ENCODE data around the gene AREG.

The AREG gene

DNA sequence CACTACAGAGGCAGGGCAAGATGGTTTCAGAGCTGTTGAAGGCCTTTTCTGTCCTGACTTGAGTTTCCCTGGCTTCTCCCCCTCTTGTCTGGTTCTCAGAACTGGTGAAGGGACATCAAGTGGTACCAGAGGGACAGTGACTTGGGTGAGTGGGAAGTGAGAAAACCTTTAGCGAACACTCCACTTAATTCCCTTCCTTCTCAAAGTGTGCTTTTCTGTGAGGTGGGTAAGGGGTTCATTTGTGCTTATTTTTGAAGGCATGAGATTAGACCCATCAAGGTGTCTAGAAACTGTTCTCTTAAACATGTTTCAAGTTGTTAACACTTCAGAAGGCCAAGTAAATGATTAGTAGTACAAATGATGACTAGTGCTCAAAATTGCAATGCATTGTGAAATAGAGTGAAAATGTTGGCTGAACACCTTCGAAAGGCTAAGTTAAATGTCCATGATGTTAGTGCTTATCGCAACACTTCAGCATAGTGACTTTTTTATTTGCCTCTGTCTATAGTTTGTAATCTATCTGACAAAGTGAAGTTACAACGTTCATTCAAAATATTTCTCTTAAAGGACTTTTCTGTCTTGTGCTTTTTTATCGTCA is 2.8 kb downstream of the AREG start:
- H3K27ac ChIP-seq = no peak overlapping the region
- TF ChIP-seq, protein P1, sequence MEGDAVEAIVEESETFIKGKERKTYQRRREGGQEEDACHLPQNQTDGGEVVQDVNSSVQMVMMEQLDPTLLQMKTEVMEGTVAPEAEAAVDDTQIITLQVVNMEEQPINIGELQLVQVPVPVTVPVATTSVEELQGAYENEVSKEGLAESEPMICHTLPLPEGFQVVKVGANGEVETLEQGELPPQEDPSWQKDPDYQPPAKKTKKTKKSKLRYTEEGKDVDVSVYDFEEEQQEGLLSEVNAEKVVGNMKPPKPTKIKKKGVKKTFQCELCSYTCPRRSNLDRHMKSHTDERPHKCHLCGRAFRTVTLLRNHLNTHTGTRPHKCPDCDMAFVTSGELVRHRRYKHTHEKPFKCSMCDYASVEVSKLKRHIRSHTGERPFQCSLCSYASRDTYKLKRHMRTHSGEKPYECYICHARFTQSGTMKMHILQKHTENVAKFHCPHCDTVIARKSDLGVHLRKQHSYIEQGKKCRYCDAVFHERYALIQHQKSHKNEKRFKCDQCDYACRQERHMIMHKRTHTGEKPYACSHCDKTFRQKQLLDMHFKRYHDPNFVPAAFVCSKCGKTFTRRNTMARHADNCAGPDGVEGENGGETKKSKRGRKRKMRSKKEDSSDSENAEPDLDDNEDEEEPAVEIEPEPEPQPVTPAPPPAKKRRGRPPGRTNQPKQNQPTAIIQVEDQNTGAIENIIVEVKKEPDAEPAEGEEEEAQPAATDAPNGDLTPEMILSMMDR (conservative IDR thresholded peaks at IDR 0.05; ENCODE audit: low read depth) = no peak
- CTCF ChIA-PET = interaction anchor here (0.7 to 3.2 kb wide), 5 partner anchors 24 to 259 kb away, joined by 3 to 17 read pairs (median 4); no protein-coding TSS in a partner anchor
- POLR2A ChIA-PET (ENCODE audit: low non-redundant PET) = interaction anchor here (0.6 kb wide), 1 partner anchor 1180 kb away, joined by 3 read pairs; no protein-coding TSS in a partner anchor
- DNase-seq (ENCODE audit: low spot score) = no peak

DNA sequence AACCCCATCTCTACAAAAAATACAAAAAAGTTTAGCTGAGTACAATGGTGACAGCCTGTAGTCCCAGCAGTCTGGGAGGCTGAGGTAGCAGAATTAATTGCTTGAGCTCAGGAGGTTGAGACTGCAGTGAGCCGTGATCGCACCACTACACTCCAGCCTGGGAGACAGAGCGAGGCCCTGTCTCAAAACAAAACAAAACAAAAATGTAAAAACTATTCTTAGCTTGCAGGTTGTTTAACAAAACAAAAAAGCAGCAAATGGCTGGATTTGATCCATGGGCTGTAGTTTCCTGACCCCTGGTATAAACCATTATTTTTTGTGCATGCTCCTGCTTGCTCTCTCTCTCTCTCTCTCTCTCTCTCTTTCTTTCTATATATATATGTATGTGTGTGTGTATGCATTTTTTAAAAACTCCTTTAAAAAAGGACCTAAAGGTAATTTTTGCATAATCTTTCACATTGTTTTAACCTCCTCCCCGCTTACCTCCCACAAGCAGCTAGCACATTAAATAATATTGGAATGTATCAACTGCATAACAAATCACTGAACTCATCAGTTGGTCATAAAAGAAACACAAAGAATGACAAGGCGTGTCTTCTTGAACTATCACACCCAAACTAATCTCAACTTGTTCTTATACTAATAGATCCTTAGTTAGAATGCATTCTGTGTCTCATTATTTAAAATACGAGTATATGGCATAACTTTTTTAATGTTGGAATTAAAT is 4.8 kb downstream of the AREG start:
- ChIA-PET CTCF (interaction anchor here (1.0 to 1.1 kb wide), 3 partner anchors 73 to 1443 kb away, joined by 3 to 5 read pairs (median 5); no protein-coding TSS in a partner anchor), POLR2A (ENCODE audit: low non-redundant PET) (interaction anchor here (0.7 kb wide), 1 partner anchor 85 kb away, joined by 4 read pairs; no protein-coding TSS in a partner anchor)
- H3K27ac ChIP-seq = peak overlapping the region; percentile 90
- TF ChIP-seq, protein P1 (conservative IDR thresholded peaks at IDR 0.05; ENCODE audit: low read depth) = no peak
- DNase-seq (ENCODE audit: low spot score) = peak; percentile 58

DNA sequence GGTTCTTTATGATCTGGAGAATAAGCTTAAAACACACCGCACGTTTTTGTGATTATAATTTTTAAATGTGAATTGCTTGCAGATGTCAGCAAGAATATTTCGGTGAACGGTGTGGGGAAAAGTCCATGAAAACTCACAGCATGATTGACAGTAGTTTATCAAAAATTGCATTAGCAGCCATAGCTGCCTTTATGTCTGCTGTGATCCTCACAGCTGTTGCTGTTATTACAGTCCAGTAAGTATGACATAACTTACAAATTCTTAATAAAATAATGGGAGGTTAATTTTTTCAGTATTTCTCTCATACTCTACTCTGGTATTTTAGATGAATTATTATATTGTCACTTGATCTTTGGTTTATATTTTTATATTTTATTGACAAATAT is 5.4 kb downstream of the AREG start:
- DNase-seq (ENCODE audit: low spot score) = no peak
- H3K27ac ChIP-seq = no peak overlapping the region
- POLR2A ChIA-PET (ENCODE audit: low non-redundant PET) = interaction anchor here (0.7 kb wide), 1 partner anchor 86 kb away, joined by 4 read pairs; no protein-coding TSS in a partner anchor
- CTCF ChIA-PET = interaction anchor here (1.0 to 1.1 kb wide), 2 partner anchors 74 to 1443 kb away, joined by 3 to 5 read pairs; no protein-coding TSS in a partner anchor
- TF ChIP-seq, protein P1 (conservative IDR thresholded peaks at IDR 0.05; ENCODE audit: low read depth) = no peak

DNA sequence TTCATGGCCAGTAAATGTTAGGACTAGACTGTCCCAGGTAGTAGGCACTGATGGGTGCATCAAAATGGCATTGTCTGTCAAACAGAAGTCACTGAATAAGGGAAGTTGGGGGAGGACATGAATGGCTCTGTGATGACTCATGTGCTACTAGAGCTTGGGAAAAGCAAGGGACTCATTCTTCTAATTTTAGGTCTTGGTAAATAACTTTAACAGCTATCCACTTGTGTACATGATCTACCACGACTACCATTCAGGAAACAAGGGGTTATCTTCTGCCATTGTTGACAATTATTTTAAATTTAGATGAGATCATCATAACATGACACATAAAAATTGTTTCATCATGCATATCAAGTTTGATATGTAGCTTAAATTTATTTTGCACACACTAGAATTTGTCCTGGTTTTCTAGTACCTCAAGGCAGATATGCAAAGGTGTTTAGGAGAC is 6.3 kb downstream of the AREG start:
- POLR2A ChIA-PET (ENCODE audit: low non-redundant PET) = no interaction called here
- TF ChIP-seq, protein P1 (conservative IDR thresholded peaks at IDR 0.05; ENCODE audit: low read depth) = no peak
- DNase-seq (ENCODE audit: low spot score) = no peak
- no peak overlapping the region for H3K27ac ChIP-seq
- CTCF ChIA-PET = interaction anchor here (0.6 to 1.2 kb wide), 2 partner anchors 80 to 286 kb away, joined by 4 read pairs; no protein-coding TSS in a partner anchor

DNA sequence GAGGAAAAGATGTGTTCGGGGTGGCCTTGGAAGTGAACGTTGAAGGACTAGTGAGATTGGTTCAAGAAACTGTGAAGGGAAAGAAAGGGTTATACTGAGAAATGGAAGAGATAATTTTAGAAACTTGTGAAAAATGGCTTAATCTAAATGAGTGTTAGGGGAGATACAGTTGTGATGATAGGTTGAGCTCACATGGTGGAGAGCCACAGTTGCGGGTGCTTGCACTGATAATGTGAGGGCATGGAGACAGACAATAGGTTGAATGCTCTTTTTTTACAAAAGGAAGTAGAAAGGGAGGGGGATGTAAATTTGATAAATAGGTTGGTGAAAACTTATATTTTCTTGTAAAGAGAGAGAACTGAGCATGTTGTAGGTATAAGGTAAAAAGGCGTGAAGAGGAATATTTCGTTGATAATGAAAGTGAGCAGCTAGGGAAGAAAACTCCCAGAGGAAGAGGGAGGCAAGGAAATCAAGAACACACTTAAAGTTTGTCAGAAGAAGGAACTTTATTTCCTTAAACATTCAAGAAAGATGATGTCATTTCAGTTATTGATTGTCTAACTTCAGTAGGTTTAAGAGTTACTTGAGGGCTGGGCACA is 8.2 kb downstream of the AREG start:
- DNase-seq (ENCODE audit: low spot score) = no peak
- TF ChIP-seq, protein P1 (conservative IDR thresholded peaks at IDR 0.05; ENCODE audit: low read depth) = no peak
- H3K27ac ChIP-seq = peak overlapping the region; percentile 71
- CTCF ChIA-PET = interaction anchor here (0.6 kb wide), 1 partner anchor 42 kb away, joined by 3 read pairs; no protein-coding TSS in a partner anchor
- POLR2A ChIA-PET (ENCODE audit: low non-redundant PET) = no interaction called here
